ENCODE data around the gene GPR45.

Gene GPR45

GRCh38 chr2:105254531-105255210 is 13.1 kb downstream of the GPR45 start:
- no peak for DNase-seq (ENCODE audit: low read depth)

GRCh38 chr2:105255979-105256378 is 14.4 kb downstream of the GPR45 start:
- no peak for DNase-seq (ENCODE audit: low read depth)

- no peak for DNase-seq (ENCODE audit: low read depth)
Observed at GRCh38 chr2:105256431-105257047, 15.0 kb downstream of the GPR45 start.

- peak; percentile 70 for DNase-seq (ENCODE audit: low read depth)
Observed at GRCh38 chr2:105257981-105258380, 16.4 kb downstream of the GPR45 start.

GRCh38 chr2:105258835-105259350 is 17.4 kb downstream of the GPR45 start:
- DNase-seq (ENCODE audit: low read depth) = no peak

- peak; percentile 92 for DNase-seq (ENCODE audit: low read depth)
Observed at GRCh38 chr2:105261061-105261460, 19.5 kb downstream of the GPR45 start.

- DNase-seq (ENCODE audit: low read depth) = no peak
Observed at GRCh38 chr2:105262651-105263091, 21.1 kb downstream of the GPR45 start.

GRCh38 chr2:105269426-105269825 is 27.9 kb downstream of the GPR45 start:
- no peak for DNase-seq (ENCODE audit: low read depth)

- DNase-seq (ENCODE audit: low read depth) = no peak
Observed at GRCh38 chr2:105271393-105272045, 30.0 kb downstream of the GPR45 start.

- DNase-seq (ENCODE audit: low read depth) = no peak
Observed at GRCh38 chr2:105272176-105272575, 30.6 kb downstream of the GPR45 start.

GRCh38 chr2:105274046-105274445 is 32.5 kb downstream of the GPR45 start:
- no peak for DNase-seq (ENCODE audit: low read depth)

- no peak for DNase-seq (ENCODE audit: low read depth)
Observed at GRCh38 chr2:105278654-105279053, 37.1 kb downstream of the GPR45 start.

- DNase-seq (ENCODE audit: low read depth) = no peak
Observed at GRCh38 chr2:105279126-105279525, 37.6 kb downstream of the GPR45 start.

GRCh38 chr2:105280281-105280680 is 38.7 kb downstream of the GPR45 start:
- DNase-seq (ENCODE audit: low read depth) = no peak

GRCh38 chr2:105283532-105283931 is 42.0 kb downstream of the GPR45 start:
- DNase-seq (ENCODE audit: low read depth) = no peak

GRCh38 chr2:105287692-105288091 is 46.1 kb downstream of the GPR45 start:
- peak; percentile 58 for DNase-seq (ENCODE audit: low read depth)

- no peak for DNase-seq (ENCODE audit: low read depth)
Observed at GRCh38 chr2:105288133-105288532, 46.6 kb downstream of the GPR45 start.

GRCh38 chr2:105290981-105291660 is 49.6 kb downstream of the GPR45 start:
- no peak for DNase-seq (ENCODE audit: low read depth)

GRCh38 chr2:105291981-105292380 is 50.4 kb downstream of the GPR45 start:
- DNase-seq (ENCODE audit: low read depth) = no peak
